GF-D8 (cell line): ENCODE measurements around the gene PAMR1.
"Not testable (repeated sequence)": the region's sequence is repeated elsewhere in the genome, so short reads cannot be mapped to it uniquely, and the experiment has no call there.

Source experiments
- DNase-seq: peaks from one replicate; lab custom pipeline; 2025; lab: John Stamatoyannopoulos, UW

PAMR1 gene

GRCh38 chr11:35525501-35526175 is at the start of gene PAMR1:
Gene PAMR1, minus strand, starts transcription at chr11:35525616. Its CDS starts 31 bp downstream, at chr11:35525585.
- no peak for DNase-seq

- DNase-seq, result no peak
These were observed 46.3 kb upstream of the PAMR1 start for GRCh38 chr11:35571696-35572095.

GRCh38 chr11:35567737-35568465 is 42.5 kb upstream of the PAMR1 start:
- no peak for DNase-seq

- DNase-seq, result no peak
These were observed 41.5 kb upstream of the PAMR1 start for GRCh38 chr11:35566885-35567284.

- no peak for DNase-seq
These were observed 40.8 kb upstream of the PAMR1 start for GRCh38 chr11:35566181-35566580.

- DNase-seq, result no peak
These were observed 38.8 kb upstream of the PAMR1 start for GRCh38 chr11:35564245-35564595.

- no peak for DNase-seq
These were observed 38.2 kb upstream of the PAMR1 start for GRCh38 chr11:35563484-35564244.

GRCh38 chr11:35559949-35560348 is 34.5 kb upstream of the PAMR1 start:
- no peak for DNase-seq

GRCh38 chr11:35558513-35558912 is 33.1 kb upstream of the PAMR1 start:
- DNase-seq, result no peak

- no peak for DNase-seq
These were observed 30.1 kb upstream of the PAMR1 start for GRCh38 chr11:35555488-35555887.

GRCh38 chr11:35554491-35555437 is 29.3 kb upstream of the PAMR1 start:
- no peak for DNase-seq

GRCh38 chr11:35553831-35554230 is 28.4 kb upstream of the PAMR1 start:
- DNase-seq, result no peak

- DNase-seq, result no peak
These were observed 27.6 kb upstream of the PAMR1 start for GRCh38 chr11:35553021-35553420.

GRCh38 chr11:35552616-35553015 is 27.2 kb upstream of the PAMR1 start:
- DNase-seq, result no peak

GRCh38 chr11:35550374-35551036 is 25.1 kb upstream of the PAMR1 start:
- DNase-seq, result no peak

- no peak for DNase-seq
These were observed 24.4 kb upstream of the PAMR1 start for GRCh38 chr11:35549787-35550186.

- no peak for DNase-seq
These were observed 23.6 kb upstream of the PAMR1 start for GRCh38 chr11:35548925-35549561.

- not testable (repeated sequence) for DNase-seq
These were observed 22.6 kb upstream of the PAMR1 start for GRCh38 chr11:35547995-35548394.

- no peak for DNase-seq
These were observed 20.9 kb upstream of the PAMR1 start for GRCh38 chr11:35546317-35546716.

GRCh38 chr11:35545391-35546003 is 20.1 kb upstream of the PAMR1 start:
- no peak for DNase-seq
